GM12873 (cell line): ENCODE measurements around the gene CYSRT1.

ENCODE experiments used
- TF ChIP-seq, protein P1 (sequence below): IDR thresholded peaks from 2 replicates; pipeline ENCODE4 v1.5.1; 2012; ENCODE audit warnings: low read depth, mild to moderate bottlenecking, moderate library complexity, low read length, control low read depth; ENCODE audit not compliant: insufficient read depth; ENCODE audit errors: missing control alignments

The CYSRT1 gene

DNA sequence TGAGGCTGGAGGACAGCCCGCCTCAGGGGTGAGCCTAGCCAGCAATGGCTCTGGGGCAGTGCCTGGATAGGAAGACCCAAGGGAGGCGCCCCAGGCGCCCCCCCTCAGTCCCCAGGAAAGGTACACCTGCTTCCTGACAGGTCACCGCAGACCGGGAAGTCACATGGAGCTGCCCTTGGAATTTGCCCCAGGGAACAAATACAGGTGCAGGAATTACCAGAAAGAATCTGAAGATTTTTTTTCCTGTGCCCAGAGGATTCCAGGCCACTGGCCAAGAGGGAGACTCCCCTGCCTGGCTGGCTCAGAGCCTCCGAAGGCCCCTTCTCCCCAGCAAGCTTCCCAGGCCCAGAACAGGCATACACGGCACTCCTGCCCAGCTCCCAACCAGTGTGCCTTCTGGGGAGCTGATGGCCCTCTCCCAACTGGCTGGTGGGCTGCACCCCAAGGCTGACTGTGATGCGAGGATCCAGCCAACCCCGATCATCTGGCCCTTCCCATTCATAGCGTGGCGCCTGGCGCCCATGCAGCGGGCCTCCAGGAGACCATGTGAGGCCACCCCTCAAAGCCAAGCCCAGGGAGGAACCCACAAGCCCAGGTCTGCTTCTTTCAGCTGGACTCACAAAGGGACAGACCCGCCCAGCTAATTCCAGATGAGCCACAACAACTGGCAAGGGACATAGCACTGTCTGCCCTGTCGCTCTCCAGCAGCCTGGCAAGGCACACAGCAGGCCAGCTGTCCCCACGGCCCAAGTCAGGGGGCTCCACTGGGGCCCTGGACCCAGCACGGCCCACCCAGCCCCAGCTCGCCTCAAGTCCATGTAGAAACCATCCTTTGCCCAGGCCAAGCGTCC, 26.7 kb upstream of the CYSRT1 start:
- TF ChIP-seq, protein P1, sequence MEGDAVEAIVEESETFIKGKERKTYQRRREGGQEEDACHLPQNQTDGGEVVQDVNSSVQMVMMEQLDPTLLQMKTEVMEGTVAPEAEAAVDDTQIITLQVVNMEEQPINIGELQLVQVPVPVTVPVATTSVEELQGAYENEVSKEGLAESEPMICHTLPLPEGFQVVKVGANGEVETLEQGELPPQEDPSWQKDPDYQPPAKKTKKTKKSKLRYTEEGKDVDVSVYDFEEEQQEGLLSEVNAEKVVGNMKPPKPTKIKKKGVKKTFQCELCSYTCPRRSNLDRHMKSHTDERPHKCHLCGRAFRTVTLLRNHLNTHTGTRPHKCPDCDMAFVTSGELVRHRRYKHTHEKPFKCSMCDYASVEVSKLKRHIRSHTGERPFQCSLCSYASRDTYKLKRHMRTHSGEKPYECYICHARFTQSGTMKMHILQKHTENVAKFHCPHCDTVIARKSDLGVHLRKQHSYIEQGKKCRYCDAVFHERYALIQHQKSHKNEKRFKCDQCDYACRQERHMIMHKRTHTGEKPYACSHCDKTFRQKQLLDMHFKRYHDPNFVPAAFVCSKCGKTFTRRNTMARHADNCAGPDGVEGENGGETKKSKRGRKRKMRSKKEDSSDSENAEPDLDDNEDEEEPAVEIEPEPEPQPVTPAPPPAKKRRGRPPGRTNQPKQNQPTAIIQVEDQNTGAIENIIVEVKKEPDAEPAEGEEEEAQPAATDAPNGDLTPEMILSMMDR = no peak

DNA sequence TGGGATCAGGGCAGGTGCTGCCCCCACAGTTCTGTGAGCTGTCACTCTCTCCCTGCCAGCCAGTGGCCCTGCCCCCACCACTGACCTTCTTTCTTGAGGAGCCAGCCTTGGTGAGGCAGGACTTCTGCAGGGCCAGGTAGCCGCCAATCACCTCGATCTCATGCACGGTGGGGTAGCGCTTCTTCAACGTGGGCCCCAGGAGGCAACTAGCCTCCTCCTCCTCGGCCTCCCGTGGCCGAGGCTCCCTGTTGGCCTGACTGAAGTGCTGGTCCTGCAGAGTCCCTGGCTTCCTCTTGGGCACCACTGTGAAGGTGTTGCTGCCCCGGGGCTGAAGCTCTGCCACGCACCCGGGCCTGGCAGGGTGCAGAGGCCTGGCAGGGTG, 26.1 kb upstream of the CYSRT1 start:
- TF ChIP-seq, protein P1 = no peak

DNA sequence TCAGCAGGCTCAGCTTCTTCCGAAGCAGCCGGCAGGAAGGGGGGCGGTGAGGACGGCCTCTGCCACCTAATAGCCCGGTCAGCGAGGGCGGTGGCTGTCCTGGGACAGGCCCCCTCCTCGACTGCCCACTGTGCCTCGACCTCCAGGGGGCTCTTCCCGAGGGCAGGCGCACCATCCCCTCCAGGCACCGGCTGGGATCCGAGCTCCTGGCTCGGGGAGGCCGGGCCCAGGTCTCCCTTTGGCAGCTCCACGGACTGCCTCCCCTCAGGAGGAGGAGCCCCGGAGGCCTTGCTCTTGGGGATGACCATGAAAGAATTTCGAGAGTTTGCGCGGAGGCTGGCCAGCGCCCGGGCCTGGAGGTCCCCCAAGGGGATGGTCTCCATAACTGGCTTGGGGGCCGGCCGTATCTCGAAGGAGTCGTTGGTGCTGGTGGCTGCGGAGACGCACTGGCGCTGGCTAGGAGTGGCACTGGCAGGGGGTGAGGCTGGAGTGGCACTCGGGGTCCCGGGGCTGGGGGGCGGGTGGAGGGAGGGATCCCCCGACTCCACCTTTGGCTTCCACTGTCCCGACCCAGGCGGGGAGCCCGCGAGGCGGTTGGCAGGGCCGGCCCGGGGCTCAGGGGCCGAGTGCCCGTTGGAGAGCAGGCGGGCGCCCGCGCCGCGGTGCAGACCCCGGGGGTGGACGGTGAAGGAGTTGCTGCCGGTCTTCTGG, 25.4 kb upstream of the CYSRT1 start:
- TF ChIP-seq, protein P1 = no peak

DNA sequence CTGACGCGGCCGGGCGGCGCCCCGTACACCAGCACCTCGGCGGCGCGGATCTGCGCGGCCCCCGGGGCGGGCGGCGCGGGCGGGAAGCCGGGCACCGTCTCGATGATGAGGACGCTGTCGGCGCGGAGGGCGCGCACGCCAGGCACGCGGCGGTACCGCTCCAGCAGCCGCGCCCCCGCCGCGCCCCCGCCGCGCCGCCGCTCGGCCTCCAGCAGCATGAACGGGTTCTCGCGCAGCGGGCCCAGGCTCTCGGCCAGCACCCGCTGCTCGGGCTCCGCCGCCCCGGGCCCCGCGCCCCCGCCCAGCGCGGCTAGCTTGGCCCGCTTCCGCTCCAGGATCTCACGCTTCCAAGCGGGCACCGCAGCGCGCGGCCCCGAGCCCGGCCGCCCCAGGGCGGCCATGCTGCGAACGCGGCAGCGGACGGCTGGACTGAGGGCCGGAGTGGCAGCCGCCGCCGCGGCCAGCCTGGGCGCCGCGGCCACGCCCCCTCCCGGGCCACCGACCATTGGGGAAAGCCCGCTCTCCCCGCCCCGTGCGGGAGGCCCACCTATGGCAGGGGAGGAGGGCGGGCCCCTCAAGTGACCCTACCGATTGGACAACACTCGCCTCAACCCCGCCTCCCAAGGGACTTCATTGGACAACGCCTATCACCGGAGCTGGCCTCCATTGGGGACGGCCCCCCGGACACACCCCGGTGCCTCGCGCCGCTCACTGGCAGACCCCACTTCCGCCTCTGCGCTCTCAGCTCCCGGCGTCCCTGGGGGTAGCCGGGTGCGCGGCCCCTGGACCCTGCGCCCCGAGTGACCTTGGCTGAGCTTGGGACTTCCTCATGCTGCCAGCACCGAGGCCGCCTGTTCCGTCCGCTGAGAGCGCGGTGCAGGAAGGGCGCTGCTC, 24.4 kb upstream of the CYSRT1 start, which contains the start of gene TPRN:
Gene TPRN, minus strand, starts transcription at position 431 of the 894 bp plus-strand sequence. Its CDS starts 30 bp downstream, at position 401.
- TF ChIP-seq, protein P1 = no peak

DNA sequence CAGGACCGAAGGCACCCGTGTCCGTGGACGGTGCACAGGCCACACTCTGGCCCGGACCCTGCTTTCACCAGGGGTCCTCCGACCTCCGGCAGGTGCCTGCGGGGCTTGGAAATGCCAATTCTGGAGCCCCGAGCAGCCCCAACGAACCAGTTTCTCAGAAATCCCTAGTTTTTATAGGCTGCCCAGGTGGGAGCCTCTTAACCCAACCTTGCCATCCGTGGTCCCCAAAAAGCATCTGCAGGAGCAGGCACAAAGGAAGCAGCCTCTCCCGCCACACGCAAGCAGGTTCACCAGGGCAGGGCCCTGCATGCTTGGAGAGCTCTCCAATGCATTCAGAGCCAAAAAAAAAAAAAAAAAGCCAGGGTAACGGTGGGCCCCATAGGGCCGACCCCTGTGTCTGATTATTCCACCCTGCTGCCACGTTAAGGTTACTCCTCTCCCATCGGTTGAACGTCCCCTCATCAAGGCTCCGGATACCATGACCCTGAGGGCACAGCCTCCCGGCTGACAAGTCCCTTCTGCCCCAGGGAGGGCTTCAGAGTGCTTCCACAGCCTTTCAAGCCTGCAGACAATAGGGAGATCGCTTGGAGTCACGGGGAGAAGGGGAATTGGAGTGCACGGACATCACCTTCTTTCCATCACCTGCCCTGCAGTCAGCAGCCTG, 23.6 kb upstream of the CYSRT1 start:
- TF ChIP-seq, protein P1 = no peak

DNA sequence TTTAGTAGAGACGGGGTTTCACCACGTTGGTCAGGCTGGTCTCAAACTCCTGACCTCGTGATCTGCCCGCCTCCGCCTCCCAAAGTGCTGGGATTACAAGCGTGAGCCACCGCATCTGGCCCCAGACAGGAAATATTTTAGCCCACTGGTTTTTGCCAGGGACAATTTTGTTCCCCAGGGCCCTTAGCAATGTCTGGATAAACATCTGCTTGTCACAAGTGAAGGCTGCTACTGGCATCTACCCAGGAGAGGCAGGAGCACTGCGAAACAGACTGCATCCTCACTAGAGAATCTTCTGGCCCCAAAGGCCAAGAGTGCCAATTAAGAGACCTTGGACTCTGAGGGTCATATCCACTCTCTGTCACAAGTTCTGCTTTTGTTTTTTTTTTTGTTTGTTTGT, 22.0 kb upstream of the CYSRT1 start:
- TF ChIP-seq, protein P1 = no peak

DNA sequence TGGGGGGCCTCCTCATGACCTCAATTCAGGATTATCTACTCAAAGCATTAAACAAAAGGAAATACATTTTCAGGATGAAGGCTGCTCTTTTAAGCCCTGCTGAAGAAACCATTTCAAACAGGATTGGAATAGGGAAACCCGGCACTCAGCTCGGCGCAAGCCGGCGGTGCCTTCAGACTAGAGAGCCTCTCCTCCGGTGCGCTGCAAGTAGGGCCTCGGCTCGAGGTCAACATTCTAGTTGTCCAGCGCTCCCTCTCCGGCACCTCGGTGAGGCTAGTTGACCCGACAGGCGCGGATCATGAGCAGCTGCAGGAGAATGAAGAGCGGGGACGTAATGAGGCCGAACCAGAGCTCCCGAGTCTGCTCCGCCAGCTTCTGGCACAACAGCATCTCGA, 20.2 kb upstream of the CYSRT1 start:
- TF ChIP-seq, protein P1 = no peak
